ENCODE data around the gene HMGN2.

- no peak for TF ChIP-seq CTCF (IDR thresholded peaks at IDR 0.05)
- no peak for TF ChIP-seq POLR2A (IDR thresholded peaks at IDR 0.05)
Observed at GRCh38 chr1:26469558-26469957, 2.7 kb upstream of the HMGN2 start.

All from uterus (tissue), 2 donors.